ENCODE results near the gene ARHGEF17. TPM values are rescaled to one million over a fixed set of nuclear protein-coding genes. Genes with fewer than 3 reads are reported as not detected.
"Not testable (repeated sequence)": the region's sequence is repeated elsewhere in the genome, so short reads cannot be mapped to it uniquely, and the experiment has no call there.

The ARHGEF17 gene, protein sequence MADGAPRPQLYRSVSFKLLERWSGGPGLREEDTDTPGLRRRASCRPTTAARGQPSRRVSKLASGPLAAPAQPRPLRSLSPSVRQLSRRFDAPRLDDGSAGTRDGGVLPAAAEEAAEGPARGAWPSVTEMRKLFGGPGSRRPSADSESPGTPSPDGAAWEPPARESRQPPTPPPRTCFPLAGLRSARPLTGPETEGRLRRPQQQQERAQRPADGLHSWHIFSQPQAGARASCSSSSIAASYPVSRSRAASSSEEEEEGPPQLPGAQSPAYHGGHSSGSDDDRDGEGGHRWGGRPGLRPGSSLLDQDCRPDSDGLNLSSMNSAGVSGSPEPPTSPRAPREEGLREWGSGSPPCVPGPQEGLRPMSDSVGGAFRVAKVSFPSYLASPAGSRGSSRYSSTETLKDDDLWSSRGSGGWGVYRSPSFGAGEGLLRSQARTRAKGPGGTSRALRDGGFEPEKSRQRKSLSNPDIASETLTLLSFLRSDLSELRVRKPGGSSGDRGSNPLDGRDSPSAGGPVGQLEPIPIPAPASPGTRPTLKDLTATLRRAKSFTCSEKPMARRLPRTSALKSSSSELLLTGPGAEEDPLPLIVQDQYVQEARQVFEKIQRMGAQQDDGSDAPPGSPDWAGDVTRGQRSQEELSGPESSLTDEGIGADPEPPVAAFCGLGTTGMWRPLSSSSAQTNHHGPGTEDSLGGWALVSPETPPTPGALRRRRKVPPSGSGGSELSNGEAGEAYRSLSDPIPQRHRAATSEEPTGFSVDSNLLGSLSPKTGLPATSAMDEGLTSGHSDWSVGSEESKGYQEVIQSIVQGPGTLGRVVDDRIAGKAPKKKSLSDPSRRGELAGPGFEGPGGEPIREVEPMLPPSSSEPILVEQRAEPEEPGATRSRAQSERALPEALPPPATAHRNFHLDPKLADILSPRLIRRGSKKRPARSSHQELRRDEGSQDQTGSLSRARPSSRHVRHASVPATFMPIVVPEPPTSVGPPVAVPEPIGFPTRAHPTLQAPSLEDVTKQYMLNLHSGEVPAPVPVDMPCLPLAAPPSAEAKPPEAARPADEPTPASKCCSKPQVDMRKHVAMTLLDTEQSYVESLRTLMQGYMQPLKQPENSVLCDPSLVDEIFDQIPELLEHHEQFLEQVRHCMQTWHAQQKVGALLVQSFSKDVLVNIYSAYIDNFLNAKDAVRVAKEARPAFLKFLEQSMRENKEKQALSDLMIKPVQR (N-terminal part only)
- total RNA-seq, result 69.2 TPM

DNA sequence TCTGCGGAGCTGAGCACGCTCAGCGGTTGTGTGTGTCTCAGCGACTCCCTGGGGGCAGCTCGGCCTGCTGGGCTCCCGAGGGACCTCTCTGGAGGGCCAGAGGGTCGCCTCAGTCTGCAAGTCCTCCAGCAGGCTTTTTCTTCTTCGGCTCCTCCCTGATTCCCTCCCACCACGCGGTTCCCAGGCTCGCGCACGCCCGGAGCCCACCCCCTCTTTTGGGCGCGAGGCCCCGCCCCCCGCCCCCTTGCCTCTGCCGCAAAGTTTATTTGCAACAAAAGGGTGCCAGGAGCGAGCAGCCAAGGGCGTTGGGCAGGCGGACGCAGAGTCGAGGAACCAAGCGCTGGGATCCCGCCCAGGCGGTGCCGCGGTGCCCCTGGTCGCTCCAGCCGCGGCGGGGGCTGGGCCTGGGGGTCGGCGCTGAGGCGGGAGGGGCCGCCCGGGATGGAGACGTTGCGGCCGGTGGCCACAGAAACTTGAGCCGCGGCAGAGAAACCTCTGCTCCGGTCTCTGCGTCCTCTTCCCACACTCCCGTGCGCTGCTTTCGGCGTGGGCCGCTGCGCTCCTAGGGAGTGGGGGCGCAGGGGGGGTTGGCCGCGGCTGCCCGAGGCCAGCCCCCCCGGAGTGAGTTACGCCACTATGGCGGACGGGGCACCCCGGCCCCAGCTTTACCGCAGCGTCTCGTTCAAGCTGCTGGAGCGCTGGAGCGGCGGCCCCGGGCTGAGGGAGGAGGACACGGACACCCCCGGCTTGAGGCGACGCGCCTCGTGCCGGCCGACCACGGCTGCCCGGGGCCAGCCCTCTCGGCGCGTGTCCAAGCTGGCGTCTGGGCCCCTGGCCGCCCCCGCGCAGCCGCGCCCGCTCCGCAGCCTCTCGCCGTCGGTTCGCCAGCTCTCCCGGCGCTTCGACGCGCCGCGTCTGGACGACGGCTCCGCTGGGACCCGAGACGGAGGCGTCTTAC lies at the start of gene ARHGEF17:
Gene ARHGEF17 (plus strand): TSS at position 274 of the 958 bp plus-strand sequence. CDS start 363 bp downstream, at position 637.
- peak; percentile 56 for DNase-seq (ENCODE audit: low spot score)

DNA sequence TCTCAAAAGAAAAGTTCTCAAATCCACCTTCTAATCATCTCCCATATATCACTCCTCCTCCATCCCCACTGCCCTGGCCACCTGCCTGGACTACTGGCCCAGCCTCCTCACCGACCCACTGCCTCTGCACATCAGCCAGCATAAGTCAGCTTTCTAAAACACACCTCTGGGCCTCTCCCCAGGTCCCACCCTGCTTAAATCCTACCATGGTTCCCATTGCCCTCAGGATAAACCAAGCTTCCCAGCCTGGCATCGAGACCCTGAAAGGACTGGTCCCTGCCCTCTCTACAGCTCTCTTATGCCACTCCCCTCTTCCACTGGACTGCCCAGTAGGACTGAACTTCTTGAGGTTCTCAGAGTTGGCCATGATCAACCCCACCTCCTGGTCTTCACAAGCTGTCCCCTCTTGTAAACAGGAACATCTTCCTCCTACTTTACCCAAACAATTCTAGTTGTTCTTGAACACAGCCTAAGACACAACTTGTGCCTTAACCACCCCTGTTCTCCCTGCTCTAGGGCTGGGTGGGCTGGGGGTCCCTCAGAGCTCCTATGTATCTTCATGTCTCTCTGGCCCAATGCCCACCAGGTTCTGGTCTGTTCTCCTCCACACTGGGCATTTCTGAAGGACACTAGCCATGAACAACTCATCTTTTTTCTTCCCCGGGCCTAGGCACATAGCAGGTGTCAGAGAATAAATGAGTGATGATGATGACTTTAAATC lies 48.5 kb upstream of the ARHGEF17 start:
- no peak for DNase-seq (ENCODE audit: low spot score)

DNA sequence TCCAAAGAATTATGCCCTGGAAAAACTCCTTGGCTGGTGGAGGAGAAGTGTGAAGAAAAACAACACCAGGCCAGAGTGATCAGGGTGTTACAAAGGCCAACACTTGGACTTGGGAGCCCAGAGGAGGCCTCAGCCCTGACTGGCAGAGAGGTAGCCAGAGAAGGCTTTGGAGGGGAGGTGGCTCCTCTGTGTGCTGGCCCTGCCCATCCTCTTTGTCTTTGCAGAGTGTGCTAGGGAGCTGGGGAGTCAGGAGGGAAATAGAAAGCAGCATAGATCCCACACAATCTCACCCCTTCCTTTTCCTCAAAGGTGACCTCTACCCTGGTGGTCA lies 48.0 kb upstream of the ARHGEF17 start:
- DNase-seq (ENCODE audit: low spot score), result no peak

DNA sequence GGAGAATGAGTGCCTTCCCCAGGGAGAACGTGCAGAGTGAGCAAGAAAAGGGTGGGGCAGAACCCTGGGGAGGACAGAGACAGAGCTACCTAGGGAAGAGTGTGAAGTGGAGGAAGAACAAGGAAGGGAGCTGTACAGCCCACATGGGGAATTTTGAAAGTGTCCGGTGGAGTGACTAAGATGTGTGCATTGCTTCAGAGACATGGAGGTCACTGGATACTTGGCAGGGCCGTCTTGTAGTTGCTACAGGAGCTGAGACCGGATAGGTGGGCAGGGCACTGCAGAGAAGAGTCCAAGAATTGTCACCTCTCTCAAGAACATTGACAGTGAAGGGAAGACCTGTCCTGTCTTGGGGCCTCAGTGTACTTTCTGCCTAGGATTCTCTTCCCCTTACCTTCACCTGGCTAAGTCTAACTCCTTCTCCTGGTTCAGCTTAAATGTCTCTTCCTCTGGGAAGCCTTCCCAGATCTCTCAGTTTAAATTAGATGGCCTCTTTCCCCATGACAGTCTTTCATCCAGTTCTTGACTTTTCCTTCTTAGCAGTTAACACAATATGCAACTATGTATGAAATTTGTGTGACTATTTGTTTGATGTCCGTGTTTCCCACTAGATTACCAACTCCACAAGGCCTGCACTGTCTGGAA lies 45.1 kb upstream of the ARHGEF17 start:
- DNase-seq (ENCODE audit: low spot score), result no peak

DNA sequence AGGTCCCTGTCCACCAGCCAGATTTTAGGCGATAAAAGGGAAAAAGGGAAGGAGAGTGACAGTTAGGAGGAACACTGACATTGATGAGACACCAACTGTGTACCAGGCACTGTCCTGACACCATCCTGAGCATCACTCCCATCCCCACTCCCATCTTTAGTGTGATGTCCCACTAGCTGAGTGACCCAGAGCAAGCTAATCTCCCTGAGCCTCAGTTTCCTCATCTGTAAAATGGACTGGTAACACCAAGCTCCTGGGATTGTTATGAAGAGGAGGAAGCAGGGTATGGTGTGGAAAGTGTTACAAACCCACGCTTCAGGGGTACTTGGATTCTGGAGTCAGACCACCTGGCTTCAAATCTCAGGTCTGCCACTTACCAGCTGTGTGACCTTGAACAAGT lies 44.4 kb upstream of the ARHGEF17 start:
- no peak for DNase-seq (ENCODE audit: low spot score)

DNA sequence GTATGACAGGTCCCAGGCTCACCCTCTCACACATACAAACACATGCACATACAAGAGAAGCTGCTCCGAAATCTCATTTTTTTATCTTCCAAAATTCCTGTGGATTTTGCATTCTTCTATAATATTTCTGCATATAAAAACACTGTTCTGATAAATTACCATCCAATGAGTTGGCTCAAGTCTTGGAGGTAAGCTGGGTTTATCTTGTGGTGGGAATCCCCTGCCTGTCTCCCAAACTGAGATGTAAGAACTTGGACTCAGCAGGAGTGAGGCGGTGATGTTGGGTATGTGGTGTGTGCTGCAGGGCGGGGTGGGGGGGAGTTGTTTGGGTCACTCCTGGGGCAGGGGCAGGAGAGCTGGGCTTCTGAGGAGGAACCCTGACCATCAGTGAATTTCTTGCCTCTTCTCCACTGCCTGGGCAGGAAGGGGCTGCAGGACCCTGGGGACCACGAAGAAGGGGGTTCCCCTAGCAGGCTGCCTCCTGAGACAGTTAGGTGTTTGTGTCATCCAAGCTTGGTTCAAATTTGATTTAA lies 42.7 kb upstream of the ARHGEF17 start:
- no peak for DNase-seq (ENCODE audit: low spot score)

DNA sequence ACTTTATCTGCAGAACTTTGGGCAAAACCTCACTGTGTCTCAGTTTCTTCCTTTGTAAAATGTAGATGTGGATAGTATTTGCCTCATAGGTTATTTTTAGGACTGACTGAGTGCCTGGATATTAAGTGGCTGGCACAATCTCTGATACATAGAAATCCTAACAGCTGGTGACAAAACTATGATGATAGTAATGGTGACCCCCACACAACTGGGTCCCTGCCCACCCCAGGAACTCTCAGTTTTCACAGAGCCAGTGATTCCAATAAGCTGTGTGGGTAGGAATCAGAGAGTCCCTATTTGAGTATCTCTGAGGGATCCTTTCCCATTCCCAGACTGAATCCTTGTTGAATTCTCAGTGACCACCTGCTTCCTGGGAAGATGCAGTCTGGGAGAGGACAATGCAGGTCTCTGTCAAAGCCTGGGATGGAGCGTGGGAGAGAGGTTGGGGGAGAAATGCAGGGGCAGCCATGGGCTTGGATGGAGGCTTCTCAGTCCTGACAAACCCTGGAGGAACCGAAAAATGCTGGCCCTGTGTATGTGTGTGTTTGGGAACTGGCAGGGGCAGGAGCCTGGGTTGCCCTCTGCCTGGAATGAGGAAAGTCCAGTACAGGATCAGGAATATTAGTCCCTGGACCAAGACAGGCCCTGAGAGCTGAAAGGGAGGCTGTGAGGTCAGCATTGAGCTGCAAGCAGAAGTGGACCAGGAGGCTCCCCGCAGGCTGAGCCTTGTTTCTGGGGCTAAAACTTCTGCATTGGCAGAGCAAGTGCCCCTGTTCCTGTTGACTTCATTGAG lies 42.0 kb upstream of the ARHGEF17 start:
- no peak for DNase-seq (ENCODE audit: low spot score)

DNA sequence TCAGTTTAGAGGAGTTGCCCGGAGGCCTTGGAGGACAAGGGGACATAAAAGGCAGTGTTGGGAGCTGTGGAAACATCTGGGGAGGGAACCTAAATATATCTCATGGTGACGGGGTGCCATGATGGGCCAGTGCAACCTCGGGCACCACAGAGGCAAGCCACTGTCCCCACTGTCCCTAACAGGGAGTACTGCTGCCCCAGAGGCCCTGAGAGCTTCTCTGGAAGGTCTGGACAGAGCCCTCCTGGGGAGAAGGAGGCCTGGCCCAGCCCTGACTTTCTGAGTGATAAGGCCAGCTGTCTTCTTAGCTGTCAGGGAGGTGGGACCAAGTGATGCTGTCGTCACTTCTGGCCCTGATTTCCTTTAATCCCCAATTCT lies 41.4 kb upstream of the ARHGEF17 start:
- no peak for DNase-seq (ENCODE audit: low spot score)

DNA sequence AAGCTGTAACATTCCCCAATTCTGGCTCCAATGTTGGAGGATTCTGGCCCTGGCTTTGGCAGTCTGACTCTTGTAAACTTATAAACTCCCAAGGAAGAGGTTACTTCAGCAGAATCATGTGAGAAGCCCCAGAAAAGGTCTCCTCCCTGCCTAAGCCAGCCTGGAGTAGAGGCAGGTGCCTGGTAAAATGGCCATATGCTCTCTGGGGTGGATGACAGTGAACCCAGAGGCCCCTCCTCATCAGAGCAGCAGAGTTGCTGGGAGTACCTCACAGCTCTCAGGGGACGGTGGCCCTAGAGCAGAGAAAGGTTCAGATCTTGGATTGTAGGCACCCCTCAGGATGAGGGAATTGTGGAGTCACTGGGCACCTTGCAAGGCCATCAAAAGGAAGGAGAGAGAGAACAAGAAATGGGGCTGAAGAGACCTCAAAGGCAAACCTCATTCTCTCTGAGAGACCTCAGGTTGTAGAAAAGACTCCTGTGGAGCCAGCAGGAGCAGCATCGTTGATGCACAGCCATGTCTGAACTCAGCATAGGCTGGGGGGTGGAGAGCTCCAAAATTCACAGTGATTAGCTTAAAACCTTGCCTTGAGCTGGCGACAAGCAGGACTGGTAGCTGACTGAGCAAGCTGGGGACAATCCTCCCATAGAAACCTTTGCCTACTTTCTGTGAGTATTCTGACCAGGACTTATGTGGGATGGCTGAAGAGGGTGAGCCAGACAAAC lies 40.8 kb upstream of the ARHGEF17 start:
- no peak for DNase-seq (ENCODE audit: low spot score)

DNA sequence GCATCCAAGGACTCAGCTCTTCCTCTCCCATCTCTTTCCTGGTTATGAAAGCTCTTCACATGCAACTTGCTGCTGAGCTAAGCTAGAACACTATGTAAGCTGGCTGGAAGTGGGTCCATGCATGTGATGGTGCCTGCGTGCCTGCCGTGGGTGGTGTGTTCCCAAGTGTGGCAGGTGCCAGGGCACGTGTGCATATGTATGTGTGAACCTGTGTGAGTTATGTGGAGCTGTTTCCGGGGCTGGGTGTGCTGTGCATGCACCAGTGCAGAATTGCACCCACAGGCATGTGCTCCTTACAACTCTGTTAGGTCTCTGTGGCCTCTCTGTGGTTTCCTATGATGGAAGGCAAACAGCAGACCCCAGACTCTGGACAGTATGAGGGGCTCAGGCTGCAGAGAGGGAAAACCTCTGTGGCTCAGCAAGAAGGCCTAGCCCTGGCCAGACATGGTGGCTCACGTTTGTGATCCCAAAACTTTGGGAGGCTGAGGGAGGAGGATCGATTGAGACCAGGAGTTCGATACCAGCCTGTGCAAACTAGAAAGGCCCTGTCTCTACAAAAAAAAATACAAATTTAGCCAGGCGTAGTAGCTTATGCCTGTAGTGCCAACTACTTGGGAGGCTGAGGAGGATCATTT lies 40.1 kb upstream of the ARHGEF17 start:
- DNase-seq (ENCODE audit: low spot score), result no peak

DNA sequence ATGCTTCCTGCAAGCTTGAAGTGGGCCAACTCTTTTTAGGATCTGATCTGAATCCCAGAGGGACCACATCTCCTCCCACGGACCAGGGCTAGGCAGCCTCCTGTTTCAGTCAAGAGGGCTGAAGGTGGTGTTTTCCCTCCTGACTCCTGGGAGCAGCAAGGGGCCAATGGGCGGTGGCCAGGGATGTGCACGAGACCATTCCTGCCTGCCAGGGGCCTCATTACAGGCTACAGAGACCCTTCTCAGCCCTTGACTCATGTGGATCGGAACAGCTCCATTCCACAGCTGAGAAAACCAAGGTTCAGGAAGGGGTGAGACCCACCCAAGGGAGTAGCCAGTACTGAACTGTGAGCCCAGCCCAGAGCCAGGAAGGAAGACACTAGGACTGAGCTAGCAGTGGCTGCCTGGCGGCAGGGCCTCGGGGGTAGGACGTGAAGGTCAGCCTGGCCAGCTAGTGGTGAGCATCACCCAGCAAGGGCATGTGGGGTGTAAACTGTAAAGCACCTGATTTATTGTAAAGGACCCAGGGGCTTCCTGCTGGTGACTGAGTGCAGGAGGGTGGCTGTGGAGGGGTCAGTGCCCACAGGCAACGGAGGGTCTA lies 39.3 kb upstream of the ARHGEF17 start:
- DNase-seq (ENCODE audit: low spot score), result no peak

DNA sequence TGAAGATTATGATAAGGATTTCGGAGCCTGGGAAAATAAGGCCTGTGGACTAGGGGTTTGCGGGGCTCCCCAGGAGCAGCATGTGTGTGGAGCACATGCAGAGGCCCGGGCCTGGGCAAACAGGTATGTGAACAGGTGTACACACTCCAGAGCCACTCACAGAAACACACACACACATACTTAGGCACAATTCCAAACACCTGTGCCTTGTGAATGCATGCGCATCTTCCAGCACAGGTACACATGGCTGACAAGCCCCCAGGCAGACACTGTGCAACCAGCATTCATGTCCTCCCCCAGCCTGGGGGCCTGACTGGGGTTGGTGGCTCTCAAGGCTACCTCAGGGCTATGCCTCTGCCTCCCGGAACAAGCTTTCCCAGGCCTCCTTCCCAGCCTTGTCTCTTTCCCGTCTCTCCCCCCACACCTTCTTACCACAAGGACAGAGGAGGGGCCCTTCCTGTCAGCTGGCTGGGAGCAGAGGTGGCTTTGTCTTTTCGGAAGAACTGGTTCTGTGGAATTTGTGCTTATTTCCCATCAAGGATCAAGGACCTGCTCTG lies 38.5 kb upstream of the ARHGEF17 start:
- DNase-seq (ENCODE audit: low spot score), result no peak

DNA sequence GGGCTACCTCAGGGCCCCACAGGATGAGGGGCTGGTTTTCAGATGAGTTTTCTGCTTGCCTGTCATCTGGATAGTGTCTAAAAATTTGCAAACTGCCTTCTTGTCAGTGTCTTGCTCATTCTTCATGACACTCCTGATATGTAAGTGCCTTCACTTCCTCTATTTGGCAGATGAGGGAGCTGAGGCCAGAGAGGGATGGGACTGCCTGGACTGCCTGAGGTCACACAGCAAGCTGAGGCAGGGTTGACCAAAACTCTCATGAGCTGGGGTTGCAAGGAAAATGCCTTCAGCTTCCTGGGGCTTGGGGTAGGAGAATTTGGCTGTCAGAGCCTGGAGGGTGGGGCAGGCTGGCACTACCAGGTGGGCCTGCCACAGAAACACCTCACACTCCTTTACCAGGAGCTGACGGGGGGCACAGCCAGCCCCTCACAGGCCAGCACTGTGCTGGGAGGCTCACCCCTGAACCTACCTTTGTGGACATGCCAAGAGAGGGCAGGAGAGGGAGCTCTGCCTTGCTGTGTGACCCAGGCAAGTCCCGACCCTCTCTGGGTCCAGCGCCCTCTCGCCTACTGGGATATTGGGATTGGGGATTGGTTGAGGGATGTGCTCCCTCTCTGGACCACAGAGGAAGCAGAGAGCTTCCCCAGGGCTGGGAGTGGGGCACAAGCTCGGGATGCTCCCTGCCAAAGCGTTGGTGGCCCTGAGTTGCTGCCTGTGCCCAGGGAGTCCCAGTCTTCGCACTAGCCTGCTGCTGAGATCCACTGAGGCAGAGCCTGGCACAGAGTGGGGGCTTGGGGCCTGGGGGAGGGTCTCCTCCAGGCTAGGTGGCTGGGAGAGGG lies 37.8 kb upstream of the ARHGEF17 start:
- DNase-seq (ENCODE audit: low spot score), result no peak

DNA sequence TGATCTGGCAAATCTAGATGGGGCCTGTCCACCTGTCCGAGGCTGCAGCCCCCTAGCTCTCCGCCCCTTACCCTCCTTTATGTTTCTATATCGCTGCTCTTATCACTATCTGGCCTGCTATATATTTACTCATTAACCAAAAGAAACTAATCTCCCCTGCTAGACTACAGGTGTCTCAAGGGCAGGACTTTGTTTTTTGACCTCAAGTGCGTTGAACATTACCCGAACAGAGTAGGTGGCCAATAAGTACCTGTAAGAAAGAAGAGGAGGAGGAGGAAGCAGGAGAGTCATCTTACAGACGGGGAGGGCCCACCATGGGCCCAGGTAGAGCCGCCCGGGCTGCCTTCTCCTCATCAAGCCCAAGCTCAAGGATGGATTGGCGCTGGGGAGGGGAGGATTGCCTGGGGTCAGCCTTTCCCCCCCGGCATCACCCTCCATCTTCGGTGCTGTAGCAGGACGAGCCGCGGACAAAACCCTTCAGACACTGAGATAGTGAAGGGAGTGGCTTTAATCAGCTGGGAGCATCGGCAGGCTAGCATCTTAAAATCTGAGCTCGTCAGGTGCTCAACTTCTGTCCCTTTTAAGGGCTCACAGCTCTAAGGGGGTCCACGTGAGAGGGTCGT lies 37.1 kb upstream of the ARHGEF17 start:
- DNase-seq (ENCODE audit: low spot score), result no peak

DNA sequence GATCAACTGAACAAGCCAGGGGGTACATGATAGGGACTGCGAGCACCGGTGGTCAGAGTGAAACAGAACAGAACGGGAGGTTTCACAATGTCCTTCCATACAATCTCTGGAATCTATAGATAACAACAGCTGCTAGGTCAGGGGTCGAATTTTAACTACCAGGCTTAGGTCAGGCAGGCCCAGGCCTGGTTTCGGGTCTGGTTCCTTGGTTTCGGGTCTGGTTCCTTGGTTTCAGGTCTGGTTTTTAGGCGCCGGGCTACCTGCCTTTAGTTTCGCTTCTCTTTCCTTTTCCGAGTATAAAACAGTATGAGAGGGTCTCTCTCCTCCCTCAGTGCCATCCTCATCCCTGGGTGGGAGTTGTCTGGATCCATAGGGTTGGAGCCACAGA lies 36.6 kb upstream of the ARHGEF17 start:
- DNase-seq (ENCODE audit: low spot score), result not testable (repeated sequence)

Data from mucosa of gallbladder (tissue), 1 donor.